HK-2 (cell line): ENCODE data around the gene SLC37A2.
"Not testable (repeated sequence)": the region's sequence is repeated elsewhere in the genome, so short reads cannot be mapped to it uniquely, and the experiment has no call there.

Experiments
- DNase-seq: peaks from one replicate; pipeline ENCODE4 v3.0.0-alpha.2; 2018; ENCODE audit not compliant: unreplicated experiment

SLC37A2 gene

DNA sequence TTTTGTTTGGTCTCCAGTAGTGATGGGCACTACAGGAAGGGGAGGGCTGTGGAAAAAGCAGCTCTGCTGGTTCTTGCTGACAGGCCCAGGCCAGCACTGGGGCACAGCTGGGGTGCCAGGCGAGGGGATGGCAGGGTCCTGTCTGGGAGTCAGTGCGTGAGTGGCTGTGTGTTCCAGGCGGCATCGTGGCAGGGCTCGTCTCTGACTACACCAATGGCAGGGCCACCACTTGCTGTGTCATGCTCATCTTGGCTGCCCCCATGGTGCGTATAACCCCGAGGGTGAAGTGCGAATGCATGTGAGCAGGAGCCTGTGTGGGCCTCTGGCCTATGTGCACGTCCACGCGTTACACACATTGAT lies 20.9 kb downstream of the SLC37A2 start:
- no peak for DNase-seq

DNA sequence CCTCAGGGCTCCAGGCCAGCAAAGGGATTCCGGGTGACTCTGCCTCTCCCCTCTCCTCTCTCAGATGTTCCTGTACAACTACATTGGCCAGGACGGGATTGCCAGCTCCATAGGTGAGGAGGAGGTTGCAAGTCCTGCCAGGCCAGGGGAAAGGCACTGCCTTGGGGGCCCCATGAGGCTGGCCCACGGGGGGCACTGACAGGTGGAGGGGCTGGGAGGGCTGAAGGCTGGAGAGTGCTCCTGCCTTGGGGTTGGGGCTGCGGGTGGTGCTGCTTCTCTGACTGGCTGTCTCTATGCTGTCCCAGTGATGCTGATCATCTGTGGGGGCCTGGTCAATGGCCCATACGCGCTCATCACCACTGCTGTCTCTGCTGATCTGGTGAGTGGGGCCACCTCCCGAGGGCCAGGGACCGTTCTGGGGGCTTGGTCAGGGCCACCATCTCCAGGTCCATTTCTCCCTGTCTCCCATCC lies 21.7 kb downstream of the SLC37A2 start:
- no peak for DNase-seq

DNA sequence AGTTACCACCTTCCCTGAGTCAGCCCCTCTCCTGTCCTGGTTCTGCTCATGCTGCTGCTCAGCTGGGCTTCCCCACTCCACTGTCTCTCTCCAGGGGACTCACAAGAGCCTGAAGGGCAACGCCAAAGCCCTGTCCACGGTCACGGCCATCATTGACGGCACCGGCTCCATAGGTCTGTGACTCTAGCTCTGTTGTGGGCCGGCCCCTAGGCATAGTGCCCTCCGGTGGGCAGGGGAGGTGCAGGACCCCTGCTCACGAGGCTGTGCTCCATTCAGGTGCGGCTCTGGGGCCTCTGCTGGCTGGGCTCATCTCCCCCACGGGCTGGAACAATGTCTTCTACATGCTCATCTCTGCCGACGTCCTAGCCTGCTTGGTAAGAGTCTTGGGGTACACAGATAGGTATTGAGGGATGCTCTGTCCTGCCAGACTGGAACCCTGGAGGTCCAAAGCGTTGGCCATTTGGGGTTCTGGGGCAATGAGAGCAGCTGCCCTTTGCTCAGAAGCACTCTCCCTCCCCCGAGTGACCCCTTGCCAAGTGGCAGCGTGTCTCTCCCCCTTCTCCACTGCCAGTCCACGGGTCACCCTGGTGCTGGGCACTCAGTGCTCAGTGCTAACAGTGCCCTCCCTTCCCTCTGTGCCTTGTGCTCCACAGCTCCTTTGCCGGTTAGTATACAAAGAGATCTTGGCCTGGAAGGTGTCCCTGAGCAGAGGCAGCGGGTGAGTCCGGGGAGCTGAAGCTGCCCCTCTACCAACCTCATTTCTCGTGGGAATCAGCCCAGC lies 22.4 kb downstream of the SLC37A2 start:
- DNase-seq: no peak

DNA sequence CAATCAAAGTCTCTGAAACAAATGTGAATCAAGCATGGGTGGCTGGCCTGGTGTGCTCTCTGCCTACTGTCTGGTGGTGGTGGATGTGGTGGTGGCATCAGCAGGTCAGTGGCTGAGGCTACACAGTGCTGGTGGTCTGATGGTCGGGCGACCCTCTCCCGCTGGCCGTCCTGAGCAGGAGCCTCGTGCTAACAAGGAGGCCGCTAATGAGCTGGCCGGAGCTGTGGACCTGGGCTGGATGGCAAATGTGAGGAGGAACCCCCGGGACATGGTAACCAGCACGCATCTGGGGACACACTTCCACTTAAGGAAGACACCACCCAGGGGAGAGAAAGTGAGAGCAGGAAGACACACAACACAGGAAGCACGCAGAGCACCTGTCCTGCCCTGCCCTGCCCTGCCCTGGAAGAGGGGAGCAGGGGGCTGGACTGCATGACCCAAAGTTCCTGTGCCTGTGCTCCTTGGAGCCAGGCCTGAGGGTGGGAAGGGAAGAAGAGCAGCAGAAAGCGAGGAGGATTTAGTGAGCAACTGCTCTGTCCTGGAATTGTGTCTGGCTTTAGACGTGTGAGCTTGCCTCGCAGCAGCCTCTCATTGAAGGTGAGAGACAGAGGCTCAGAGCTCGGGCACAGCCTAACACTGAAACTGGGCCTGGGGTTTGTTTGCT lies 23.7 kb downstream of the SLC37A2 start:
- DNase-seq: no peak

DNA sequence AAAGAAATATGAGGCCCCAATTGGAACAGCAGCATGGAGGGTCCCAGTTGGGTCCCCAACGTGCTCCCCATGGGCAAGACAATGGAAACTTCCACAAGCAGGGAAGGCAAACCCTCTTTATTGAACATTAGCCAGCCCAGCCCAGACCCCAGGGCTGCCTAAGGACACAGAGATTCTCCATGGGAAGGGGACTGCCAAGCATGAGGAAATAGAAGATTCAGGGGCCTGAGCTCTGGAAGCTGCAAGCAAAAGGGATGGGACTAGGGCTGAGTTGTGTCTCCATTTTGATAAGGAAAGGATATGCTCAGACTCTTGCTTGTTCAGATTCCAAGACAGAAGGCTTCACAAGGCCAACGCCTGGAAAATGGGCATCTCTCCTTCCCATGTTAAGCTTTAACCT lies 25.0 kb downstream of the SLC37A2 start:
- DNase-seq: no peak

DNA sequence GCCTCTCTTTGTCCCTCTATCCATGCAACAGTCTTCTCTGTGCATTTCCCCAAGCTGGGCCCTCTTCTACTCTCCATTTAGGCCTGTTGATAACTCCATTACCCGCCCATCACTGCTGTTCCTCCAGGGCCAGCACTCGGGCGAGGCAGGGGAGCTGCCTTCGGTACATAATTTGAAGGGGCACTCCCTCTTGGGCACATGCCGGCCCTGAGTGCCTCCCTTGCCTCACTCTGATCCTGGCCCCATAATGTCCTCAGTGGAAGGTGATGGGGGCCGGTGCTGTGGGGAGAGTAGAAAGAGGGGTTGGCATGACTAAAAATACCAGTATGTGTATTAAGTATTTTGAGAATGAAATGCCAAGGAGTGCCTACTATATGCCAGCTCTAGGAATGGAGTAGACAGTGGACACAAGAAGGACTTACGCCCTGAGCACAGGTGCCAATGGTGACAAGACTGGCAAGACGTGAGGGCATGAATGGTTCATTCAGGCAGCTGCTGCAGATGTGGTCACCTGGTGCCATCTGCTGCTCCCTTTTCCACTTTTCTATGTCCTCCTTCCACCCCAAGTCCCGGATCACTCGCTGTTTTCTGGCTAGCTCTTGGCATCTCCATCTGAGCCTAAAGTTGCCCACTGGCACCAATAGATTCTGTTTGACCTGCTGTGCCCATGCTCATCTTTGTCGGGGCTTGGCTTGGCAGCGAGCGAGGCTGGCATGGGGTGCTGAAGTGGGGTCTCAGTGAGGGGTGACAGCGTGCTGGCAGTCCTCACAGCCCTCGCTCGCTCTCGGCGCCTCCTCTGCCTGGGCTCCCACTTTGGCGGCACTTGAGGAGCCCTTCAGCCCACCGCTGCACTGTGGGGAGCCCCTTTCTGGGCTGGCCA lies 25.7 kb downstream of the SLC37A2 start:
- DNase-seq: no peak

DNA sequence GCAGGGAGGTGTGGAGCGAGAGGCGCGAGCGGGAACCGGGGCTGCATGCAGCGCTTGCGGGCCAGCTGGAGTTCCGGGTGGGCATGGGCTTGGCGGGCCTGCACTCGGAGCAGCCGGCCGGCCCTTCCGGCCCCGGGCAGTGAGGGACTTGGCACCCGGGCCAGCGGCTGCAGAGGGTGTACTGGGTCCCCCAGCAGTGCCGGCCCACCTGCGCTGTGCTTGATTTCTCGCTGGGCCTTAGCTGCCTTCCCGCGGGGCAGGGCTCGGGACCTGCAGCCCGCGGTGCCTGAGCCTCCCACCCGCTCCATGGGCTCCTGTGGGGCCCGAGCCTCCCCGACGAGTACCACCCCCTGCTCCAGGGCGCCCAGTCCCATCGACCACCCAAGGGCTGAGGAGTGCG lies 26.4 kb downstream of the SLC37A2 start:
- not testable (repeated sequence) for DNase-seq

DNA sequence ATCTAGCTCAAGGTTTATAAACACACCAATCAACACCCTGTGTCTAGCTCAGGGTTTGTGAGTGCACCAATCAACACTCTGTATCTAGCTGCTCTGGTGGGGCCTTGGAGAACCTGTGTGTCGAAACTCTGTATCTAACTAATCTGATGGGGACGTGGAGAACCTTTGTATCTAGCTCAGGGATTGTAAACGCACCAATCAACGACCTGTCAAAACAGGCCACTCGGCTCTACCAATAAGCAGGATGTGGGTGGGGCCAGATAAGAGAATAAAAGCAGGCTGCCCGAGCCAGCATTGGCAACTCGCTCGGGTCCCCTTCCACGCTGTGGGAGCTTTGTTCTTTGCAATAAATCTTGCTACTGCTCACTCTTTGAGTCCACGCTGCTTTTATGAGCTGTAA lies 27.0 kb downstream of the SLC37A2 start:
- DNase-seq: not testable (repeated sequence)

DNA sequence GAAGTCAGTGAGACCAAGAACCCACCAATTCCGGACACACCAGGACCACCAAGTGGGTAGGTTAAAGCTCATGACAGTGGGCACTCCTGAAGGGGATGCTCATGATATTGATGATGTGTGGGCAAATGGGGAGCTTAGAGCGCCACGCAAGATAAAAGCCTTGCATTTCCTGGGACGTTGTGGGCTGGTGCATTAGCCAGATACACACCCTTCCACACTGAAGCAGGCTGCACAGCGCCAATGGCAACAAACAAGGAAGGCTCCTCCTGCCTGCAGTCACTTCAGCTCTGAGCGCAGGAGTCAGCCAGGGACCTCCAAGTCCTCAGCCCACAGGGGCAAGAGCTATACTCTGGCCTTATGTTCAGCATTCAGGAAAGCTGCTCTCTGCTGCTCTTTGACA lies 27.7 kb downstream of the SLC37A2 start:
- DNase-seq: no peak

DNA sequence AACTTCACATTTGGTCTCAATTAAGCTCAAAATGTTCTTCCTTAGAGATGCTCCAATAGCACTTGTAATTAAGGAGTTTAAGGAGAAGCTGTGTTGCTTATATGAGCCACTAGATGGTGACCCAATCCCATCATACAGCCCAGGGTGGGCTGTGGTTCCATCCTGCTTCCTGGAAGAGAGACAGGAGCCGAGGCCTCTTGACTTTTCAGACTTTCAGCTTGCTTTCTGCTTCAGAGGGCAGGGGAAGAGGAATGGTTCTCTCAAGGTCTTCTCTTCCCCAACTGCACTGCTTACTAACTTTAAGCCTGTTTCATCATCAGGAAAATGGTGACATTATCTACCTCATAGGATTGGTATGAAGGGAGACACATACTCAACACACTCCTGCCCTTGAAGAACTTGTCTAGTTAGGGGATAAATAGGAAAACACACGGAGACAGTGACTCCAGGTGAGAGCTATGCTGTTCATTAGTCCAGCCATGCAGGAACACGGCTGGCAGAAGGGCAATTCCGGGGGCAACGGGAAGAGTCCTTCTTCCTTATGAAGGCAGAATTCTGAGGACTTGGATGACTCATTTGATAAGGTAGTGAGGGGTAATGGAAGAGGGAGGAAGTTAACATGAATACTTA lies 28.3 kb downstream of the SLC37A2 start:
- DNase-seq: peak; percentile 50

DNA sequence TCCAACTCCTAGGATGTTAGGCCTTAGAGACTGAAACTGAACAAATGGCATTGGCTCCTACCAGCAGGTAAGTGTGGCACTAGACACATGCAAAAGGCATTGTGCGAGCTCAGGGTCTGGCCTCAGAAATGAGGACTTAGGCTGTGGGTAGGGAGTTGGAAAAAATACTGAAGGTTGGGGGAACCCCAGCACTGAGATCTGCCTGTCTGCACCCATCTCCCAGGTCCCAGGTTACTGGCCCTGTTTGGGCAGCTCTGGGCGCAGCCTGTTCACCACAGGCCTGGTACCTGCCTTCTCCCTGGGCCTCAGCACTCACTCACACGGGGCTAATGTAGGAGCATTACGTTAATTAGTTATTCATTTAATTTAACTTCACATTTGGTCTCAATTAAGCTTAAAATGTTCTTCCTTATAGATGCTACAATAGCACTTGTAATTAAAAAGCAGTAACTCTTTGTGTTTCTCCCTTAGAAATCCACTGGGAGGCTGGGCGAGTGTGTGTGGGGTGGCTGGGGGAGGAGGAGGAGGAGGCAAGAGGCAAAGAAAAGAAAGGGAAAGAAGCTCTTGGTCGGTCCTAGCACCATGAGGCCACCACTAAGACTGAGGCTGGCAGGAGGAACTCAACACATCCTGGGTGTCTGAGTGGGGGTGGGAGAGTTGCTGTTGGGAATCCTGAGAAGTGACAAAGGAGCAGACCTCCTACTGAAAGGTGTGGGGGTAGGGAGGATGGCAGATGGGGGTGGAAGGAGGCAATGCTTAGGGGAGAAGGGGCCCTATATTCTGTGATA lies 29.0 kb downstream of the SLC37A2 start:
- no peak for DNase-seq

DNA sequence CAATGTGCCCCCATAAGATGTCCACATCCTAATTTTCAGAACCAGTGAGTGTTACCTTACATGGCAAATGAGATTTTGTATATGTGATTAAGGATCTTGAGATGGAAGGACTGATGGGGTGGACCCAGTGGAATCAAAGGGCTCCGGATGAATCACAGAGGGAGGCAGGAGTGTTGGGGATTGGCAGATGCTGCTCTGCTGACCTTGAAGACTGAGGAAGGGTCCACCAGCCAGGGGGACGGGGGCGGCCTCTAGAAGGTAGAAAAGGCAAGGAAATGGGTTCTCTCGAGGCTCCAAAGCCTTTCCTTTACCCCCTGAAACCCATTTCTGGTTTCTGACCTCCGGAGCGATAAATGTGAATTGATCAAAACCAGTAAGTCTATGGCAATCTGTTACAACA lies 29.6 kb downstream of the SLC37A2 start:
- DNase-seq: no peak

DNA sequence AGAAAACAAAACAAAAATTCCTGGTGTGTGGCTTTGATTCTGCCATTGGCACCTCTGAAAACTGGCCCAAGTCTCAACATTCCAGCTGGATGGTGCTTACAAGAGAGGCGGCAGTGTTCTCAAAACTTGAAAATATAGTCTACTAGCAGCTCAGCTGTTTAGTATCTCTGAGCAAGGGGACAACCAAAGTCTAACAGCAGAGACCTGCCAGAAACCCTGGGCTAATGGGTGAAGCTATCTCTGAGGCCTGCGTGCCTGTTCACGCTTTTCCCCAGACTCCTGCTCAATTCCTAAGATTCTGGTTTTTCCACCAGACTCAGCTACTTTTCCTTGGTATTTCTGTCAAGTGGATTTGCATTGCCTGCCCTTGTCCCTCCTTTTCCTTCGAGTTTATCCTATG lies 30.4 kb downstream of the SLC37A2 start:
- no peak for DNase-seq

DNA sequence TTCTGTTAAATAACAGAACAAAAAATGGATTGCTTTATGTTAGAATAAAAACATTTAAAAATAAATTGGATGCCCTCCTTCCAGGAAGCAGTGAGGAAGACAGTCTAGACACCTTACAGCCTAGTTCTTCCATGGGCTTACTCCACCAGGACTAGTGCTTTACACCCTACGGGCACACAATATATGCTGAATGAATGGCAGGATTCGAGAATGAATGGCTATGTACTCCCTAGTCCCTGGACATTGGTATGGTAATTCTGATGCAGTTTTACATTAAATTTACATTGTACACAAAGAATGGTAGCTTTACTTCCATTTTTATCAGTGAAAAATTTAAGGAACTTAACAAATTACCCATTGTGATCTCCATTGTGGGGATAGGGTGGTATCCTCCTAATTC lies 31.6 kb downstream of the SLC37A2 start:
- DNase-seq: no peak

DNA sequence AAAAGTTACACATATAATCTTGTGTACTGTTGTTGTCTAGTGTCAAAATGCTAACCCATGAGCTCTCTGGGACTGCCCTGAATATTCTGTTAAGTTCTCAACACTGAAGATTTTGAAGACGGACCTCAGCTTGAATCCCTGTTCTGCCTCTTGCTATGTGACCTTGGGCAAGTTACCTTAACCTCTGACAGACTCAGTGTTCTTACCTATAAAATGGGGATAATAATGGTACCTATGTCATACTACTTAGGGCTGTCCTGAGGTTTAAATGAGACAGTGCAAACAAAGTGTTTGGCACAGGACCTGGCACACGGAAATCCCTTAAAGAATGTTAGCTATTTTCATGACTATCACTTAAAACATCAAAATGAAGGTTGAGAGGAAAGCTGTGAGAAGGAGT lies 37.0 kb downstream of the SLC37A2 start:
- DNase-seq: no peak

DNA sequence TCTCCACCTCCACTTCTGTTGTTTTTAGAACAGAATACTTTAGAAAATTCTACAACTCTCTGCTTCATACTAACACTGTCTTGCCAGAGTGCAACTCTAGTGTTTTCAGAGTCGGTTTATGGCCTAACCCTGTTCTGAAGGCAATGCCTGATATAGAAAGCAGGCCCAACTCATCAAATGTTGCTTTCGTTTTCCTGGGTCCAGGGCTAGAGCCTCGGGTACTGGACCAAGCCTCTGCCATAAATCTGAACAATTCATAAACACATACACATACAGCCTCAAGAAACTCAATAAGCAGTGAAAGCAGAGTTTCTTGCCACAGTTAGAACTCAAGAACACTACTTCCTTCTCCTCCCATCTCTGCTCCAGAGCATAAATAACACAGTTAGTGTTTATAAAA lies 38.5 kb downstream of the SLC37A2 start:
- DNase-seq: no peak

DNA sequence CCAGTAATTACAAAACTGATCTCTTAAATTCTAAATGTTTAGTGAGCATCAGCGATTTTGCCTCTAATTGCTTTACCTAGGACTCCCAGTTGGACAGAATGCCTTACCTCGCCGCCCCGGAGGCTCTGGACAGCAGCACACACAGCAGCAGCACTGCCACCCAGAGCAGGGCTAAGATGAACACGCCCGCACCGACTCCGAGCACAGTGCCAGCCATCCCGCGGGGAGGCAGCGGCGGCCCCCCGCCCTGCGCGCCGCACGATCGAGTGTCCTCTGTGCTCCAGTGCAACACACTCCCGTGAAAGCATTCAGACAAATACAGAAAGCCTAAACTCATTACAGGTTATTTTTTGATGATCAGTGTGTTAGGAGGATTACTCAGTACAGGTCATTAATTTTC lies 38.9 kb downstream of the SLC37A2 start:
- DNase-seq: no peak

DNA sequence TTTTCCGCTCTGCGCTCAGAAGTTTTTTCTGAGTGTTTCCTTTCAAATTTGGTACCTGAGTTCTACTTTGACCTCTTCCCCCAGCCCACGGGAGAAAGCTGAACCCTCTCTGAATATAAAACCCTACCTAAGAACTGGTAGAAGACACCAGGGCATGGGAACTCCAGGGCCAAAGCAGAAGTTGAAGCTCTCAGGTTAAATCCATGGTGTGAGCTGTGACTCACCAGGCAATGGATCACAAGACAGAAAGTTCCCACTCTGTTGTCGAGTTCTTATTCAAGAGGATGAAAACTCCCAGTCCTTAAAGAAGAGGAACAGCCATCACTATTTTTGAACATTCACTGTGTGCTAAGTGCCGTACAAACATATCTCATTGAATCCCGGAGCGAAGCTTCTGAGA lies 39.4 kb downstream of the SLC37A2 start:
- DNase-seq: no peak

DNA sequence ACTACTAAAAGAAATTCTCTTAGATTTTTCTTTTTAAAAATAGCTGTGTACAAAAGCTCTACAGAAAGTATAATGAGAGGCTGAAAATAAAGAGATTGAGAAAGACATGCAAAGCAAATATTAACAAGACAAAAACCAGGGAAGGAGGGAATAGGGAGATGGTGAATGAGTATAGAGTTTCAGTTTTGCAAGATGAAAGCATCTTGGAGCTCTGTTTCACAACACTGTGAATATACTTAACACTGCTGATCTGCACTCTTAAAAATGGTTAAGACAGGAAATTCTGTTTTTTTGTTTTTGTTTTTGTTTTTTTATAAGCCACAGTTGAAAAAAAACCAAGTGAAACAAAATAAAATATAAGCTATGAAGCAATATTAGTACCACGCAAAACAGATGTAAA lies 42.8 kb downstream of the SLC37A2 start:
- DNase-seq: no peak

DNA sequence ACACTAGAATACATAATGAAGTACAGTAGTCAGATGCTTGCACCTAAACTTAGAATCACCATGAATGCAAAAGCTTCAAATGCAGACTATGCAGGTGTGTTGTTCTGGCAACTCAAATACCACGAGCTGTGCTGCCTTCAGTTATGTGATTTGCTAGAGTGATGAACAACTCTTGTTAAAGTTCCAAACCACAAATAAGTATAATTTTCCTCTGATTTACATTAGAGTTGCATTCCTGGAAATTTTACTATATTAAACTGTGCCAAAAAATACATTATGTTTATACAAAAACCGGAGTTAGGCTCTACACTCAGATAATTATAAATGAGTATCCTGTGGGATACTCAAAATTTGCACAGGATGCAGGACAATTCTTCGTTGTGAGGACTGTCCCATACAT lies 45.4 kb downstream of the SLC37A2 start:
- DNase-seq: no peak

DNA sequence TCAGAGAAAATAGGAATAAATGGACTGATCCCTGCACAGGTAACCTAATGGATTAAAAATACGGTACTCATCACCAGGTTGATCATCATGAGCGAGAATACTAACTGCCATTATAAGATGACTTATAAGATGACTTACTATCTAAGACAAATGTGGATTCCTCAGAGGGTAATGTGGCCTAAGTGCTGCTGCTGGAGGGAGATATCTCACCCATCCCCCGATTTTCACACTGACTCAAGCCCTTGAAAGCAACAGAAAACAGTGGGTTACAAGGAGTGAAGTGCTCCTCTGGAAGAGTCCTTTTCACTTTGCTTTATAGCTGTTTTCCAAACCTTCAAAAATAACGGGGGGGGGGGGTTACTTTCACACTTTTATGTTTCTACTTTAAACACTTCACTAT lies 47.4 kb downstream of the SLC37A2 start:
- DNase-seq: no peak
